HG03520 (cell line): ENCODE results near the gene MFF.
"Not testable (repeated sequence)": the region's sequence is repeated elsewhere in the genome, so short reads cannot be mapped to it uniquely, and the experiment has no call there.

Source experiments
- ATAC-seq: cut with Tn5 transposase; IDR thresholded peaks from one replicate; pipeline ENCODE4 v1.9.1; 2021; ENCODE audit warnings: mild to moderate bottlenecking, moderate library complexity; ENCODE audit not compliant: unreplicated experiment

MFF gene

DNA sequence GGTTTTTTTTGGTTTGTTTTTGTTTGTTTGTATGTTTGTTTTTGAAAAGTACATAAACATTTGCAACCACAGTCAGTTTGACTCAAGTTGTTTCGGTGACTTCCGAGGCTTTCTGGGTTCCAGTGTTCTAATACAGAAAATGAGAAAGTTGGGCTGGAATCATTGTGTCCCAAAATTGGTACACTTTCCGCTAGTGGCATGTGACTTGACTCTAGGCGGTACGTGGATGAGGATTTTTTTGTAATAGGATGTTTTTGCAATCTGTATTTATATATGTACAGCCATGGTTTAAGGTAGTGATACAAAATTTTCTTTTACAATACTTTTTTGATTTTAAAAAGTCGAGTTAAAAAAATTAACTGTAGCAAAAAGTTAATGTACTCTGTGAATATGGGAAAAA, 1.7 kb downstream of the MFF start:
- no peak for ATAC-seq

DNA sequence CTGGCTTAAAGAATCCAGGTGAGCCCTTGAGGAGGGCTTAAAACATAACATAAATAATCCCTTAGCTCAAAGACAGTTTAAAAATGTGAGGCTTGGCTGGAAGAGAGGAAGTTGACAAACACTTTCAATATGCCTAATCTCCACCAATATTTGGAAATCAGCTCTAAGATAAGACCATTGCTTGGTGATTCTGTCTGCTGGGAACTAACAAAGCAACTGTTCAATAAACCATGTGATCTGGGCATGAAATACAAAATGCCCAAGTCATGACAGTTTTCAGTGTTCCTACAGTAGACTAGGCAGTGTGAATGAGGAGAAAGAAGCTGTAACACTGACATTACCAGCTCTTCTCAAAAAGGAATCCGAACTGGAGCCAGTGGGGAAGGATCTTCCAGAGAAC, 10.7 kb downstream of the MFF start:
- no peak for ATAC-seq

DNA sequence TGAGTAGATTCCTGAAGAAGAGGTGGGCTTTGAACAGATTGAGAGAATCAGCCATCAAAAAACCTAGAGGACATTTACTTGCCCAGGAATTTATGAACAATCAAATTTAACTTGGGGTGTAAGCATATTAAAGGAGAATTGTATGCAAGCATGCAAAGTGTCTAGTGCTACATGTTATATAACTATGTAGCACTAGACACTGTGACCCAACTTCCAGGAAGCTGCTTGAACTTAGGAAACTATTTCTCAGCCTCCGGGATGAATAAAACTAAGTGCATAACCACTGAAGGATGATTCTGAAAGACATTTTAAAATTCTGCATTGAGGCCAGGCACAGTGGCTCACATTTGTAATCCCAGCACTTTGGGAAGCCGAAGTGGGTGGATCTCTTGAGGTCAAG, 12.4 kb downstream of the MFF start:
- no peak for ATAC-seq

DNA sequence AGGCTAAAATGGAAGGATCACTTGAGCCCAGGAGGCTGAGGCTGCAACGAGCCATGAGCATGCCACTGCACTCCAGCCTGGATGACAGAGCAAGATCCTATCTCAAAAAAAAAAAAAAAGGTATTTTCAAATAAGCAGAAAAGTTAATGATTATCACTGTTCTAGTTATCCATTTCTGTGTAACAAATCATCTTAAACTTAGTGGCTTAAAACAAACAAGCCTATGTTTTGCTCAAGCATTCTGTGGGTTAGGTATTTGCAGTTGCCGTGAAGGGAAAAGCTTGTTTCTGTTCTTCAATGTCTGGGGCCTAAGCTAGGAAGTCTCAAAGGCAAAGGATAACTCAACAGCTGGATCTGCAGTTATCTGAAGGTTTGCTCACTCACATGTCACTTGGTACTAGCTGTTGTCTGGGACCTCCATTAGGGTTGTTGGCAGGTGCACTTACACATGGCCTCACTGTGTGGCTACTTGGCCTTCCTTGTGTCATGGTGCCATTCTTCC, 14.1 kb downstream of the MFF start:
- no peak for ATAC-seq

DNA sequence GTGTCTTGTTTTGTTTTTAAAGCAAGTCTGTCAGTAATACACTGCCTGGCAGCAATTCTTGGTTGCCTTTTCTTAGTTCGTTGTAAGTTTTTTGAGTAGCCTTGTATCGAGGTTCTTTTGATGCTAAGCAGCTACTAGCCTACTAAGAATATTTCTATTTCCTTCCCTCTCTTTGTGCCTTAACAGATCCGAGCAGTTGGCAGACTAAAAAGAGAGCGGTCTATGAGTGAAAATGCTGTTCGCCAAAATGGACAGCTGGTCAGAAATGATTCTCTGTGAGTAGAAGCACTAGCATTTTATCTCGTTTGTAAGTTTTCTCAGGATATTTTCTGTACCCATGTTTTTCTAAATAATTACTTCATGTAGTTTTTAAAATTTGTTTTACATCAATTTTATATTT, 15.1 kb downstream of the MFF start:
- ATAC-seq = no peak

DNA sequence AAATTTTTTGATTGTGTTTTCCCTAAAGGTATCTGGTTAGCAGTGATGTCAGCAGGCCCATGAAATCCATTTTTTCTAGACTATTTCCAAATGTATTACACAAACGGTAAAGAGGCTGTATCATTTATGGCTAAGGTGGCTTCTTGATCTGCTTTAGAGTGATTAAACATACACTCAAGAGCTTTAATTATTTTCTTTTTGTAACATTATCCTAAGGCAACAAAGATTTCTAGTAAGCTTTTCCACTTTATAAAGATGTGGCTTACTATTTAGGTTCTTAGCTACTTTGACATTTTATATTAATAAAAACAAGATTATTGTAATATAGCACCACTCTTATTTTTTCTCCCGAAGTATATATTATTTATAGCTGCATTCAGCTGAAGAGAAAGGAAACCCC, 16.5 kb downstream of the MFF start:
- ATAC-seq = no peak

DNA sequence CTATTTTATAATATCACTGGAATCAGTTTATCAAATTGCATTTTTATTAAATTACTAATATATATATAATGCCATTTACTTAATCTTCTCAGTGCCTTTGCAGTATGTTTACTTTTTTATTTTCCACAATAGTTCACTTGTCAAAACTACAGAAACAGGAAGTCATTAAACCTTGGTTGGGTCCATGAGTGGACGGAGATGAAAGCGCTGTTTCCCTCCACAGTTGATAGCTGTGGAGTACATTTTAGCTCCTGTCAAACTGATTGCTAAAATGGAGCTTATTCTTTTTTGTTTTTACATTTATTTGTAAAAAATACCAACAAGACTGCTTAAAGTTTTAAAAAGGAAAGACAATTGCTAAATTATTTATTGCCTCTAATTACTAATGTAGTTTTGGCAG, 19.2 kb downstream of the MFF start:
- no peak for ATAC-seq

DNA sequence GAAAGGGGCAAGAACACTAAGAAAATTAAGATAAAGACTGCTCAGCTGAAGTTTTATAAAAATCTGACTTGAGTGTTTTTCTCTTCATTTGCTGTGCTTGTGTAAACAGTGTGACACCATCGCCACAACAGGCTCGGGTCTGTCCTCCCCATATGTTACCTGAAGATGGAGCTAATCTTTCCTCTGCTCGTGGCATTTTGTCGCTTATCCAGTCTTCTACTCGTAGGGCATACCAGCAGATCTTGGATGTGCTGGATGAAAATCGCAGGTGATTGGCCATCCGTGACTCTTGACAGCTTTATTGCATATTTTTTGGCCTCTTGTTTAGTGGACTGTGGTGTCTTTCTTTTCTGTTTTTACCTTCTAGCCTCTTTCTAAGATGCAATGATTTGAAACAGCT, 22.1 kb downstream of the MFF start:
- ATAC-seq = no peak

DNA sequence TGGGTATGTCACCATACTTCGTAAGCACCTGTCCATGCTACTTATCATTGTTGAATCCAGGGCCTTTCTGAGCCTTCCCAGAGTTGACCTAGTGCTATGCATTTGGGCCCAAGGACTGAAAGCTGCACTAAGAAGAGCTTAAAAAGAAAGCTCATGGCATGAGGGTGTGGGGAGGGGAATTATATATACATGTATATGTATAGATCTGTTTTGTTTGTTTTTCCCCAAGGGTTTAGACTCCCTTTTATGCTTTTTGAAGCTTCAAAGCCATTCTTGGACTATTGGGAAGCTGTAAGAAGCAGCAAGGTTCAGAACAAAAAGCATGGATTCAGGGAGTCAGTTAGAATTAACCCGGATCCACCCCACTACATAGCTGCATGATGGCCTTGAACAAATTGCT, 23.3 kb downstream of the MFF start:
- no peak for ATAC-seq

DNA sequence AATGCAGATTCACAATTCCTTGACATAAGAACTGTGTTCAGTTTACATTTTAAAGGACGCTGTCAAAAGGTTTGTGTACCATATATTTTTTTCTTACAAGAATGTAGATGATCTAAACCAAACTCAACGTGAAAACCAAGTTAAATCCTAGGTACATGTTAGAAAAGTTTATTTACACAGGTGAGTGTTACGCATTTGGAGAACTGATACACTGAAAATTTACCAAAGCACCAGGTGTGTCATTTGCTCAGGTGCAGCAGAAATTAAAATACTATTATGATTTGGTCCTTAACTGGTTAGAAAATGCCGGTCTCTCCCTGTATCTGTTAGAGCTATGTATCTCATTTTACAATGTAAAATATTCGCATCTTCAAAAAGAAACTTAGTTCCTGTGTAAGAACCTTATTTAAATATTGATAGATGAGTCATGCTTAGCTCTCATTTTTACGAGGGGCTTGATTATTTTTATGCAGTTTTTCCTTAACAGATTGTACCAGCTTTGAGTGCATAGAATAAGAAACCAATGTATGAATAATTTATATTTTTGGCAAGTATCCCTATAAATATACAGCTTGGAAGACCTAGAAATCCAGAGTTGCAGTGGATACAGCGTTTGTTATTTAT, 25.1 kb downstream of the MFF start:
- no peak for ATAC-seq

DNA sequence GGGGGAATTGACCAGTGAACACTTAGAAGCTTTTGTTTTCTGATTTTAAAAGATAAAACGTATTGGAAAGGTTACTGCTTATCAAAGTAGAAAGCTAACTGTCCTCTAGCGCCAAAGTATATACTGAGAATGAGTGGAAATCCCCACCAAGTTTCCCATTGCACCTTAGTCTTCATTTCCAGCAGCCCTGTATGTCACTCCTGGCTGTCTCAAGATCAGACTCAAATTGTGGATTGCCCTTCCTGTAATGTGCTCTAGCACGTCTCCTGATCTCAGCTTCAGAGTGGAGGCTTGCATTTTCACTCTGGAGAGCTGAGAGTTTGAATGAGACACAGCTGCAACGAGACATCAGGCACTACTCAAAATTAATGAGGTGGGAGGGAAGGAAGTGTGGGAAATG, 26.6 kb downstream of the MFF start:
- no peak for ATAC-seq

DNA sequence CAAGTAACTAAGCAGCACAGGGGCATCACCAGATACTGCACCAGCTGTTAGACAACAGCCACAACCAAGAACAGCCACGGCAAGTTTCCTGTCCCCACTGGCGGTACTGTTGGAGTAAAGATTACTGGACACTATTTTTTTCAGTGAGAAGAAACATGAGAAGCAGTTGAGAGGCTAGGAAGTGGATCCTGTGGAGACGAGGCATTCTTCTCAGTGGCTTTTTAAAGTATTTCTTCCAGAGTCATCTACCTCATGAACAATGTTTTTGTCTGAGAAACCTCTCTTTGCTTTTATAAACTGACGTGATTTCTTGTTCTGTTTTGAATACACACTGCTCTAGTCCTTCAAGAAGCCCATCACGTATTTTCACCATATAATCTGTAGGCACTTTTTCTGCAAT, 35.3 kb downstream of the MFF start:
- no peak for ATAC-seq

DNA sequence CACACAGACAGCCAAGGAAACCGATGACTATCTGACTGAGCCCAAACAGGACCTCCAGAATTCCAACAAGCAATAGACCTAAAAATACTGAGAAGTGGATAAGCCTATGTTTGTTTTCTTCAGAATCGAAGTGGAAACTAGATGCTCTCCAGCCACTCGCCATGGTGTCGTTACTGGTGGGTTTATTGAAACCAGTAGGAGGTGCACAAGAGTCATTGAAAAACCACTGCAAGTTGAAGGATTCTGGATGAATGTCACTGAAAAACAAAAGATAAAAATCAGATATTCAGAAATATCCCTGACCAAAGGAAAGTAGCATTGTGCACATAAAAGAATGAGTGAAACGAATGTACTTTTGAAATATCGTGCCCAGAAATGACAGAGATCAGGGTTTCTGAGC, 38.7 kb downstream of the MFF start:
- no peak for ATAC-seq

DNA sequence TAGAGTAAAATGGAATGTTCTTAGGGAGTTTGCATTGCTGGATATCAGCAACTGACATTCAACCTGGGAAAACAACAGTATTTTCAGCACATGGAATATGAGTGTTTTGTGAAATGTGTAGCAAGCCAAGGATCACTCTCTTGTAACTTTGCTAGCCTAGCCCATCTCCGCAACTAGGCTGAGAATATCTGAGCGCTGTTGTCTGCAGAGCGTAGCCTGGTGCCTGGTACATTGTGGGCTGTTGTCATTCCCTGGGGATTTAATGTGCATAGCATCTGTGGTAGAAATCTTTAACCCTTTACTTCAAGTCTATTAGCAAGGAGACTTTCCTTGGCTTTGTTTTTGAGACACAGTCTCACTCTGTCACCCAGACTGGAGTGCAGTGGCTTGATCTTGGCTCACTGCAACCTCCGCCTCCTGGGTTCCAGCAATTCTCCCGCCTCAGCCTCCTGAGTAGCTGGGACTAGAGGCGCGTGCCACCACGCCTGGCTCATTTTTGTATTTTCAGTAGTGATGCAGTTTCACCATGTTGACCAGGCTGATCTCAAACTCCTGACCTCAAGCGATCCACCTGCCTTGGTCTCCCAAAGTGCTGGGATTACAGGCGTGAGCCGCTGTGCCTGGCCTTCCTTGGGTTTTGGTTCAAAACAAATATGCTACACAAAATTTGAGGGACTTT, 39.7 kb downstream of the MFF start:
- ATAC-seq = not testable (repeated sequence)

DNA sequence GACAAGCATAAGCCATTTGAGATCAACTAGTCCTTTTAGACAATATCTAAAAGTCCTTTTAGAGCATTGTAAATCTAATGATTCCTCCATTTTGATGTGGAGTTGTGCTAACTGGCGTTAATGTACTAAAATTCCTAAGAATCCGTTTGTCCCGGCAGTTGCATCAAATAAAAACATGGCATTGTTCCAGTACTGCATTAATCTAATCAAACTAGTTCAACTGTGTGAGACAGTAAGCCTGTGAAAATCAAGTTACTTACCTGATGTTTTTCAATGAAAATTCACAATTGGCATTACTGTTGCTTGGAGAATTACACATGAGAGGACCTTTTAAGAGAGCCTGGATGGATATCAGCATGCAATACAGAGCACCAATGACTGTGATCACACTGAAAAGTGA, 40.8 kb downstream of the MFF start:
- ATAC-seq = no peak

DNA sequence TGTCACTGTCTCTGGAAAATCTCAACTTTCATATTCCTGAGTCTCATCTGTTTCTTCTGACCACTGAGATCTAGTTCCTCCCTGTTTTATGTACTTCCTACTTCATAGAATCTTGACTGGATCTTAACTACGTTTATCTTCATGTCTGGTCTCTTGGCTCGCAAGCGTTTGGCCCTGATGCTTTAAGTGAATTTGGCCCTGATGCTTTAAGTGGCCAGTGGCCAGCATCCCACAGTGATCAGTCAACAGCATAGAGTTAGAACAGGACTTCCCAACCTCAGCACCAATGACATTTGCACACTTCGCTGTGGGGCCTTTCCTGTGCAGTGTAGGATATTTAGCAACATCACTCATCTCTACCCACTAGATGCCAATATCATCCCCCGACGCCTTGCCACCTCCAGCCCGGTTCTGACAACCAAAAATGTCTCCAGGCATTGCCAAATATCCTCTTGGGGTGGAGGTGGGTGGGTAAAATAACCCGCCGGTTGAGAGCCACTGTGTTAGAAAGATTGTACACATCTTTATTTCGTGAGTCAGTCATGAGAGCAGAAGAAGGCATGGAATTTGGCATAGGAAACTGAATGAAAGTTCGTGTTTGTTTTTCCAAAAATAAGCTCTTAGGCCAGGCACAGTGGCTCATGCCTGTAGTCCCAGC, 41.8 kb downstream of the MFF start:
- no peak for ATAC-seq

DNA sequence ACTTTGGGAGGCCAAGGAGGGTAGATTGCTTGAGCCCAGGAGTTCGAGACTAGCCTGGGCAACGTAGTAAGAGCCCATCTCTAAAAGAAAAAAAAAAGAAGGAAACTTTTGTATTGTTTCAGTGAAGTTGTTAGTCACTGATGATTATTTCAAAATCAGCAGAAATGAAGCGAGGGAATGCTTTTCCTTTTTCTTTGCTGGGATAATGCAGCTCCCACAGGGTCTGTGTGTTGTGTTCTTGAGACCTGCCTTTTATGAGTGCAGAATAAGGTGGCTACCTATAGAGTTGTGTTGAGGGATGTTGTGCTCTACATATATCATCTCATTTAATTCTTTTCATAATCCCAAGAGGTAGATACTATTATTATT, 42.4 kb downstream of the MFF start:
- ATAC-seq = no peak

DNA sequence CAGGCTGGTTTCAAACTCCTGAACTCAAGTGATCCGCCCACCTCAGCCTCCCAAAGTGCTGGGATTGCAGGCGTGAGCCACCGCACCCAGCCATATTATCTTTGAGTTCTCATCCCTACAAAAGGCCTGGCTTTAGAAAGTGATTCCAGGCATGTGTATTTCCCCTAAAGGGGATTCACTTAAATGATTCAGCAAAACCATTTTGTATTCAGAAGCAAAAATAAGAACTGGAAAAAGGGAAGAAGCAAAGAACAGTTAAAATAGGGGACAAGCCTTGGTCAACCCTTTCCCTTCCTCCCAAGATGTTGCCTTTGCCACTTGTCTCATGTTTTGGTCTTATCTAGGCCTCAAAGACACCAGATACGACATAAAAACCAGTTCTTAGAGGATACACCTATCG, 43.5 kb downstream of the MFF start:
- no peak for ATAC-seq

DNA sequence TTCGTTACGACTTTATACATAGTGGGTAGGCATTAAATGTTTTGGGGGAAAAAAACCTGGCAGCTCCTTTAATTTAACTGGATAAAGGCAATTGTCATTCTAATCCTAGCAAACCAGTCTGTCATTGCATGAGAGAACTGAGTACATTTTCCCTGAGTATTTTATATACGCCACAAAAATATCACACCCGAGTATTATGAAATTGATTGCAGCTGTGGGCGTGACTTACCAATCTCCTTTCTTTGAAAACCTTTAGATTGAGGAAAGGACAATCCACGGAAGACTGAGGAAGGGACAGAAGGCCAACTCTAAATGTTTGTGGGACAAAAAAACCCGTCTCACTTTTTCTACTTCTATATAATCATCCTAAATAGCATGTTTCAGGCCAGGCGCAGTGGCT, 45.0 kb downstream of the MFF start:
- ATAC-seq = no peak

DNA sequence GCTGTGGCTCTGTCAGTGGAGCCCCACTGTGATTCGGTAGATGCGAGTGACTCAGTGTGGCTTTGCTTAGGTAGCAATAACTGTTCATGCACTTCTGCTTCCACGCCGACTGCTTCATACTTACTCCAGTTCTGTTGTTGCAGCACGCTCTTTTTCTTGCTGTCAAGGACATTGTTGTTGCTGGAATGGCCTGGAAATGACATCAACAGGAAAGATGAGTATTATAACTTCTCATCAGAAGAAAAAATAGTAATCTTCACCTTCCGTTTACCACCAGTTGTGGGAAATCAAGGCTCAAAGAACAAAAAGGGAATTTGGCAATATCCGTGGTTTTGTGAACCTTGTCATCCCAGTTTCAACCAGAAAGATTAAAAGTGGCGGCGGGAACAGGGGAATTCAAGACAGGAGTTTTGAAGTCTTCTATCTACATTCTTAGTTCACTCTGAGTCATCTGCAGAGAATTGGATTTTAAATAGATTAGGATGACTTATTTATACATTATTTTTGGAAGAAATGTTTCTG, 45.8 kb downstream of the MFF start:
- ATAC-seq = no peak

DNA sequence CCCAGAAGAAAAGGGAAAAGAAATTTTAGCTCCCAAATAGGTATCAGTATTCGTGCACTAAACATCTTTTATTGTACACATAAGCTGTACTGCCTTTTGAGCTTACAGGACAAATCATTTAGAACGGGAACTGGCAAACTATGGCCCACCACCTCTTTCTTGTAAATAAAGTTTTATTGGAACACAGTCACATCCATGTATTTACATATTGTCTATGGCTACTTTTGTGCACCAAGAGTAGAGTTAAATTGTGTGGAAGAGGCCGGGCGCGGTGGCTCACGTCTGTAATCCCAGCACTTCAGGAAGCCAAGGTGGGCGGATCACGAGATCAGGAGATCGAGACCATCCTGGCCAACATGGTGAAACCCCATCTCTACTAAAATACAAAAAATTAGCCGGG, 48.3 kb downstream of the MFF start:
- ATAC-seq = no peak

DNA sequence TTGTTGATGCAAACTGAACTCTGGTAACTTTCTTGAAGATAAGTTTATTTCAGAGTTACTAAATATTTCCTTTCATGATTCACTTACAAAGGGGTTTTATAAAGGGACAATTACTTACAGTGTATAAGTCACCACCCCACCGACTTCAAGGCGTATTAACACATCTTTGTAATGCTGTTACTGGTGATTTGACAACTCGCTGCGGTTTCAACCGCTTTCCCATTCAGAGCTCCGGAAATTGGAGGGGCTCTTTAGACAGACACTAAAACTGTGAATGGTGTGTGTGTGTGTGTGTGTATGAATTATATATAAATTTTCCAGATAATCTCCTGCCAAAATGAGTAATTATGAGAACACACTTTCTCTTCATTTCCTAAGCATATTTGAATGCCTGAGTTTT, 49.1 kb downstream of the MFF start:
- no peak for ATAC-seq
